Testis (tissue), 5 donors: ENCODE results near the gene LGALS7B. TPM values are rescaled to one million over a fixed set of nuclear protein-coding genes. Genes with fewer than 3 reads are reported as not detected.

ENCODE experiments used
- DNase-seq: peaks from one replicate; pipeline ENCODE4 v3.0.0-alpha.2; 2019
- H3K27ac ChIP-seq, 2 donors: fragments of 200-600 bp; sonication (generic); one replicate each; pipeline ENCODE4 v1.5.1; 2019
- H3K27me3 ChIP-seq: fragments of 200-600 bp; sonication (generic); one replicate; pipeline ENCODE4 v1.5.1; 2019
- H3K36me3 ChIP-seq: fragments of 200-600 bp; sonication (generic); one replicate; pipeline ENCODE4 v1.5.1; 2017; ENCODE audit warnings: low read depth; ENCODE audit errors: missing control alignments
- H3K4me1 ChIP-seq: fragments of 200-600 bp; sonication (generic); one replicate; pipeline ENCODE4 v1.5.1; 2019
- H3K4me3 ChIP-seq, 2 donors: fragments of 200-600 bp; sonication (generic); one replicate each; pipeline ENCODE4 v1.5.1; 2017 to 2019
- H3K9me3 ChIP-seq: fragments of 200-600 bp; sonication (generic); one replicate; pipeline ENCODE4 v1.5.1; 2017
- POLR2A ChIP-seq: fragments of 450-650 bp; IDR thresholded peaks from one replicate; pipeline ENCODE4 v1.6.1; 2017; ENCODE audit warnings: antibody characterized with exemption, mild to moderate bottlenecking, moderate library complexity
- WGBS, 2 donors: methylation state at CpG; one replicate each; pipeline ENCODE4 v1.1.5; 2018; 5-methylcytosine and 5-hydroxymethylcytosine counted together
- intact Hi-C: fragments of 100-400 bp; cut with DNase I; formaldehyde crosslinking; loops from one replicate; pipeline ENCODE4 v1.15.1; 2023; ENCODE audit warnings: low total_unique reads
- long read RNA-seq, 2 donors: transcript quantifications; one replicate each; lab custom pipeline, GENCODE V29; 2026
- polyA plus RNA-seq: library from polyadenylated mRNA; stranded (reverse); fragments of 350-450 nt; fragmentation: Illumina TruSeq; extraction: RNeasy Lipid Tissue Mini Kit (QIAGEN cat#74804); gene quantifications from one replicate; pipeline ENCODE4 v1.2.3, GENCODE V29; 2014; ENCODE audit warnings: low read depth, low replicate concordance; ENCODE audit not compliant: insufficient read depth
- total RNA-seq, 2 donors: library from RNA; depleted of rRNA; stranded (reverse); fragments of >200 nt; gene quantifications; one replicate each; pipeline ENCODE4 v1.2.3, GENCODE V29; 2016
- TF ChIP-seq, protein P1 (sequence below), 3 experiments: fragments of 450-650 bp in 2 of 3; fragments of 200-600 bp in 1 of 3; sonication (generic) in 1 of 3; IDR thresholded peaks; one replicate each; pipeline ENCODE4 v1.5.1; 2016 to 2019; ENCODE audit warnings: antibody characterized with exemption in 3 of 3, mild to moderate bottlenecking in 2 of 3, moderate library complexity in 1 of 3

The LGALS7B gene
- 1 to 10 TPM; 2.3 to 8.1 TPM for total RNA-seq
- not detected for polyA plus RNA-seq
- long read RNA-seq, donor 1, result 0 reads
- long read RNA-seq, donor 2, partial matches to known transcripts, result 0 of 1 reads
- long read RNA-seq, donor 2, other reads (novel, unspliced or antisense), result 0 of 1 reads

DNA sequence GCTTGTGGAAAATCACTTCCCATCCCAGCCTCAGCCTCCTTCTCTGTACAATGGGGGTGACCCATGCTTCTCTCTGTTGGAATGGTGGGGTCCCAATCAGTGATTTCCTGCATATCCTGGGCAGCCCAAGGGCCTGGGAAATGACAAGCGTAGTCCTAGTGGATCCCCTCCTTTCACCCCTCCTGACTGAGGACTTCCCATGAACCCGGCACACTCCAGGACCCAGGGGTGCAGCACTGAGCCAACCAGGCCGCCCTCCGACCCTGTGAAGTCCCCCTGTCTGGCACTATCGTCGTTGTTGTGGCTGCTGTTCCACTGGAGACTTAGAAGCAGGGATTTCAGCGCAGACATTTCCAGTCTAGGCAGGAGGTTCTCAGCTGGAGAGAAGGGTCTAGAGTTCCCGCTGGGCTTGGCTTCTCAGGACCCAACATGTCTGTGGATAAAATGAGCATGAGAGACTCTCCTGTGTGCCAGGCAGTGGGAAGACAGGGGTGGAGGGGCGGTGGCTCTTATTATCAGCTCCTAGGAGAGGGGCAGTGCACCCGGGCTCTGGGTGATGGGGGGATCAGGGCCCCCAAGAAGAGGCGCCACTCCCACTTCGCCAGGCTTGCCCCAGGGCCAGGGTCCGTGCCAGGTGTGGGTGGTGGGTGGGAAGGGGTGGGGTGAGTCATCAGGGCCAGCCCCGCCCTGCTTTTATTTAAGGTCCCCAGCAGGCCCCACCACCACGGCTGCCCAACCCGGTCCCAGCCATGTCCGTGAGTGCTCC is at the start of gene LGALS7B:
Gene LGALS7B (plus strand): TSS at position 723 of the 766 bp plus-strand sequence. CDS start 27 bp downstream, at position 750.
- no peaks in the 10 kb centered on the region for H3K4me1 ChIP-seq
- intact Hi-C loops, result no loop called here
- no peaks in the 10 kb centered on the region for H3K9me3 ChIP-seq
- 57 to 76% methylated on average over 6 to 12 of the region's 17 CpGs for WGBS, 2 donors
- no peak within 1 kb of the TSS for H3K27ac ChIP-seq
- TF ChIP-seq POLR2A, result no peak
- TF ChIP-seq, protein P1, sequence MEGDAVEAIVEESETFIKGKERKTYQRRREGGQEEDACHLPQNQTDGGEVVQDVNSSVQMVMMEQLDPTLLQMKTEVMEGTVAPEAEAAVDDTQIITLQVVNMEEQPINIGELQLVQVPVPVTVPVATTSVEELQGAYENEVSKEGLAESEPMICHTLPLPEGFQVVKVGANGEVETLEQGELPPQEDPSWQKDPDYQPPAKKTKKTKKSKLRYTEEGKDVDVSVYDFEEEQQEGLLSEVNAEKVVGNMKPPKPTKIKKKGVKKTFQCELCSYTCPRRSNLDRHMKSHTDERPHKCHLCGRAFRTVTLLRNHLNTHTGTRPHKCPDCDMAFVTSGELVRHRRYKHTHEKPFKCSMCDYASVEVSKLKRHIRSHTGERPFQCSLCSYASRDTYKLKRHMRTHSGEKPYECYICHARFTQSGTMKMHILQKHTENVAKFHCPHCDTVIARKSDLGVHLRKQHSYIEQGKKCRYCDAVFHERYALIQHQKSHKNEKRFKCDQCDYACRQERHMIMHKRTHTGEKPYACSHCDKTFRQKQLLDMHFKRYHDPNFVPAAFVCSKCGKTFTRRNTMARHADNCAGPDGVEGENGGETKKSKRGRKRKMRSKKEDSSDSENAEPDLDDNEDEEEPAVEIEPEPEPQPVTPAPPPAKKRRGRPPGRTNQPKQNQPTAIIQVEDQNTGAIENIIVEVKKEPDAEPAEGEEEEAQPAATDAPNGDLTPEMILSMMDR (IDR thresholded peaks at IDR 0.05), result no peak
- H3K4me3 ChIP-seq, result no peak within 1 kb of the TSS
- no peaks in the 10 kb centered on the region for H3K36me3 ChIP-seq
- no peaks in the 10 kb centered on the region for H3K27me3 ChIP-seq
- no peak for DNase-seq

DNA sequence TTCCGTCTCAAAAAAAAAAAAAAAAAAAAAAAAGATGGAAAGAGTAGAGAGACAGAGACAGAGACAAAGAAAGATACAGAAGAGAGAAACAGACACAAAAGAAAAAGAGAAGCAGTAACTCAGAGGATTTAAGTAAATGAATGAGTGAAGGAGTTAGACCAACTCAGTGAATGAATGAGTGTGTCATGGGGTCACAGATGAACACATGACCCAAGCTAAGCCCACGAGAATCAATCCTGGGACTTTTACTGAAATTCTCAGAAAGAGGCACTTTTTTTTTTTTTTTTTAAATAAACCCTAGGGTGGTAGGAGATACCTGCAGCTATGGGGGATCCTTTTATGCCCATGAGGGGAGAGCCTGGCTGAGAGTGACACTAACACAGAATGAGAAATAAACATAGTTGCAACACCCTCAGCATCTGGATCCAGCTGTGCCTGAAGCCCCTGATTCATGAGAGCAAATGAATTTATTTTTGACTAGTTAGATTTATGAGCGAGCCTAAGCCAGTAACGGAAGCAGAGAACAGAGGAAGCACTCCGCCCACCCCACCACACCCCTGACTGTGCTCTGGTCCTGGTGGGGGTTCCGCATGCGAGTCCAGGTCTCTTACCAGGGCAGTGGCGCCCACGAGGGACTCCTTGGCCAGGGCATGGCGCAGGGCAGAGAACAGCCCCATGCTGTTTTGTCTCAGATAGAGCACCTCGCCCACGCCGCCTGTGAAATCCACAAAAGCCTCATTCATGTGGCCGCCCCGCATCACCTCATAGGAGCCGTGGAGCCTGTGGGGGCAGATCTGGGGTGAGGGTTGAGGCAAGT is 49.4 kb upstream of the LGALS7B start:
- WGBS, 2 donors, result 78 to 90% methylated on average over 8 to 14 of the region's 16 CpGs
- TF ChIP-seq POLR2A, result no peak
- TF ChIP-seq, protein P1 (IDR thresholded peaks at IDR 0.05), result no peak
- Histone ChIP-seq H3K4me1 (peaks cover 4% of the 10 kb centered on the region), H3K36me3 (no peaks in the 10 kb centered on the region), H3K9me3 (no peaks in the 10 kb centered on the region), H3K27ac (no peak overlapping the region), H3K4me3 (no peak overlapping the region), H3K27me3 (no peaks in the 10 kb centered on the region)
- intact Hi-C loops, result no loop called here
- no peak for DNase-seq

- intact Hi-C loops, result no loop called here
- Histone ChIP-seq H3K27ac (no peak overlapping the region), H3K27me3 (no peaks in the 10 kb centered on the region), H3K4me1 (peaks cover 4% of the 10 kb centered on the region), H3K36me3 (no peaks in the 10 kb centered on the region), H3K9me3 (no peaks in the 10 kb centered on the region), H3K4me3 (no peak overlapping the region)
- 81 to 93% methylated on average over 5 to 9 of the region's 9 CpGs for WGBS, 2 donors
- no peak for DNase-seq
- TF ChIP-seq, protein P1 (IDR thresholded peaks at IDR 0.05), result no peak
- TF ChIP-seq POLR2A, result no peak
These were observed 48.8 kb upstream of the LGALS7B start for GRCh38 chr19:38740257-38740592.

GRCh38 chr19:38740932-38741331 is 48.1 kb upstream of the LGALS7B start:
- H3K4me1 ChIP-seq, result peaks cover 4% of the 10 kb centered on the region

More at GRCh38 chr19:38740932-38741331, 48.1 kb upstream of the LGALS7B start:
- DNase-seq, result no peak
- H3K27ac ChIP-seq, result no peak overlapping the region
- no peaks in the 10 kb centered on the region for H3K36me3 ChIP-seq
- H3K27me3 ChIP-seq, result no peaks in the 10 kb centered on the region
- intact Hi-C loops, result no loop called here
- 91 to 100% methylated on average over 2 of the region's 2 CpGs for WGBS, 2 donors
- H3K4me3 ChIP-seq, result no peak overlapping the region
- no peaks in the 10 kb centered on the region for H3K9me3 ChIP-seq
- TF ChIP-seq POLR2A, result no peak
- TF ChIP-seq, protein P1 (IDR thresholded peaks at IDR 0.05), result no peak
